Ramos (cell line): ENCODE measurements around the gene SNX1.
"Not testable (repeated sequence)": the region's sequence is repeated elsewhere in the genome, so short reads cannot be mapped to it uniquely, and the experiment has no call there.

Experiments
- in situ Hi-C: fragments of 300-500 bp; cut with MboI; formaldehyde crosslinking; loops from one replicate; pipeline ENCODE4 v1.14.3; 2022; ENCODE audit warnings: low sequenced_read_pairs; ENCODE audit not compliant: unreplicated experiment

The SNX1 gene, protein sequence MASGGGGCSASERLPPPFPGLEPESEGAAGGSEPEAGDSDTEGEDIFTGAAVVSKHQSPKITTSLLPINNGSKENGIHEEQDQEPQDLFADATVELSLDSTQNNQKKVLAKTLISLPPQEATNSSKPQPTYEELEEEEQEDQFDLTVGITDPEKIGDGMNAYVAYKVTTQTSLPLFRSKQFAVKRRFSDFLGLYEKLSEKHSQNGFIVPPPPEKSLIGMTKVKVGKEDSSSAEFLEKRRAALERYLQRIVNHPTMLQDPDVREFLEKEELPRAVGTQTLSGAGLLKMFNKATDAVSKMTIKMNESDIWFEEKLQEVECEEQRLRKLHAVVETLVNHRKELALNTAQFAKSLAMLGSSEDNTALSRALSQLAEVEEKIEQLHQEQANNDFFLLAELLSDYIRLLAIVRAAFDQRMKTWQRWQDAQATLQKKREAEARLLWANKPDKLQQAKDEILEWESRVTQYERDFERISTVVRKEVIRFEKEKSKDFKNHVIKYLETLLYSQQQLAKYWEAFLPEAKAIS

DNA sequence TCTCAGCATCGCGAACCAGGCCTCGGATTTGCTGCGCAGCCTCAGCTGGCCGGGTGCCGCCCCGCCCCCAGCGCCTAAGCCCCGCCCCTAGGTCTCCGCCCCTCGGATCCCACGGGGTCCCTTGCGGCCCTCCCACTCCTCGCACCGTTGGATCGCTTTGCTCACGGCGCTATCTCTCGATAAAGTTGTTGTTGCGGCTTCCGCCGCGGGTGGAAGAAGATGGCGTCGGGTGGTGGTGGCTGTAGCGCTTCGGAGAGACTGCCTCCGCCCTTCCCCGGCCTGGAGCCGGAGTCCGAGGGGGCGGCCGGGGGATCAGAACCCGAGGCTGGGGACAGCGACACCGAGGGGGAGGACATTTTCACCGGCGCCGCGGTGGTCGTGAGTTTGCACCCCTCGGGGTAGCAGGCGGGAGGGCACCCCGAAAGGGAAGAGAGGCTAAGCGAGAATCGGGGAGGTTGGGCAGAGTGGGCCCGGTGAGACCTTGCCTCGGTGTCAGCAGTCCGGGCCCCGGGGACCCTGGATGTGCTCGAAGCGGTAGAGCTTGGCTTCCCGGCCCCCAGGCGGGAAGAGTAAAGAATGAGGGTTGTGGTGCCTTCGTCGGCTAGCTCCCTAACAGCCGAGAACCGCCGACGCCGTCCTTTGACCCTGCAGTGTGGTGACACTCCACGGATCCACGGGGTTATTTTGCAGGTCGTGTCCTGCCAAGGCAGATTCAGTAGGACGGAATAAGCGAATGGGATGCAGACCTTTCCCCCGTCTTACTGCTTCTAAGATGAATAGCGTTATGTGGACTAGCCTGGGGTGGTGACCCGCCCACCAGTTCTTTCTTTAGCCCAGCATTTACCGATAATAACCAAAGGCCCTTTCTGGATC lies at the start of gene SNX1:
Gene SNX1, plus strand, starts transcription at position 188 of the 873 bp plus-strand sequence. Its CDS starts 32 bp downstream, at position 220.
- in situ Hi-C loops: loop anchor here (5.0 kb wide), 1 partner anchor 56 kb away; the partner anchor contains the start of gene SNX22

DNA sequence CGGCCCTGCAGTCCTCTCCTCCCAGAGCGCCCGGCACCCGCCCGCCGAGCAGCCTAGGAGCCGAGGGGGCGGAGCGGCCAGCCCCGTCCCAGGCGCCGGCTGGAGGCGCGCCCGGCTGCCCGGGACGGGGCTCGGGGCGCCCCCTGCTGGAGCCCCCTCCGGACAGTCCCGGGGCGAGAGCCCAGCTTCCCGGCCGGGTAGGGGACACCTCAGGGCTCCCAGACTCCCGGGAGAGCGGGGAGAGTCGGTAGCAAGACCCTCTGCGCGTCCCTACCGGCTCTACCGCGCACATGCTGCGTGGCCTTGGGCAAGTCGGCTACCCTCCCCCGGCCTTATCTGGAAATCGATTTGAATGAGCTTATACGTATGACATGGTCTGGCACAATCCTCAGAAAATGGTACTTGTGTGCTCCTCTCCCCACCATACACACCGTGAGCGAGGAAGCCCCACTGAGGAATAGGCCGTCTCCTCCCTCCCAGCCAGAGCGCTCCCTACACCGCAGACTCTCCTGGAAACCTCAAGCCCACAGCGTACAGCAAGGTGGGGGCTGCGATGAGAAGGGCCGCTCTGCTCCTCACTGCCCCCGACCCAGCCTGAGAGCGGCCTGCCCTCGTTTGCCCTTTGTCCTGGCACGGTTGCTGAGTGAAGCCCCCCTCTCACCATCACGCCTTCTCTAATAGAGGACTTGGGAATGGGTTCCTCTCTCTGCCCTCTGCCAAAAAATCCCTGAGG lies 49.2 kb upstream of the SNX1 start, which contains the start of gene DAPK2:
Gene DAPK2, minus strand, starts transcription at position 65 of the 733 bp plus-strand sequence. CDS start 6,224 bp downstream, outside the sequence.
- in situ Hi-C loops: no loop called here

DNA sequence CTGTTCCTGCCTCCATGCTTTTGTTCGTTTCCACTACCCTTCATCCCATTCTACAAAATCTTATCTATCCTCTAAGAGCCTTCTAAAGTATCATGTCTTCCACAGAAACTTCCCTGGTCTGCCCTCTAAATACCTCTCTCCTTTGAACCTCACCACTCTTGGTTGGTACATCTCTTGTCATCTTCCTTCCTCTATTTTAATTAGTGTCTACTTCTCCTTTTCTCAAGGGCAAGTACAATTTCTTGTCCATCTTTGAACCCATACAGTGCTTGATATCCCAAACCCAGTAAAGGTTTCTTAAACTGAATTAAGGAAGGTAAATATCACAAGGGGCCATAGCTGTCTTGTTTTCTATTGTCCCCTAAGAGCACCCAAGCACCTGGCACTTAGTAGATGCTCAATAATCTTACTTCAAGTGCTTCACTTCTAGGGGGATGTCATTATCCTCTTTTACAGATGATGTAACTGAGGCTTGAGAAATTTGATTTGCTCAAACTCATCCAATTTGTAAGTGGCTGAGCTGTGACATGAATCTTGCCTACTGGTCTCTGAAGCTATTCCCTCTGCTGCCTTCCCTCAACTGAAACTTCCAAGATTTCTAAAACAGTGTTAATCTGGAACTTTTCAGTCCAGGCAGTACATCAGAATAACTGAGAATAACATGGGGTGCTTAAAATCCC lies 46.9 kb upstream of the SNX1 start:
- in situ Hi-C loops: no loop called here

DNA sequence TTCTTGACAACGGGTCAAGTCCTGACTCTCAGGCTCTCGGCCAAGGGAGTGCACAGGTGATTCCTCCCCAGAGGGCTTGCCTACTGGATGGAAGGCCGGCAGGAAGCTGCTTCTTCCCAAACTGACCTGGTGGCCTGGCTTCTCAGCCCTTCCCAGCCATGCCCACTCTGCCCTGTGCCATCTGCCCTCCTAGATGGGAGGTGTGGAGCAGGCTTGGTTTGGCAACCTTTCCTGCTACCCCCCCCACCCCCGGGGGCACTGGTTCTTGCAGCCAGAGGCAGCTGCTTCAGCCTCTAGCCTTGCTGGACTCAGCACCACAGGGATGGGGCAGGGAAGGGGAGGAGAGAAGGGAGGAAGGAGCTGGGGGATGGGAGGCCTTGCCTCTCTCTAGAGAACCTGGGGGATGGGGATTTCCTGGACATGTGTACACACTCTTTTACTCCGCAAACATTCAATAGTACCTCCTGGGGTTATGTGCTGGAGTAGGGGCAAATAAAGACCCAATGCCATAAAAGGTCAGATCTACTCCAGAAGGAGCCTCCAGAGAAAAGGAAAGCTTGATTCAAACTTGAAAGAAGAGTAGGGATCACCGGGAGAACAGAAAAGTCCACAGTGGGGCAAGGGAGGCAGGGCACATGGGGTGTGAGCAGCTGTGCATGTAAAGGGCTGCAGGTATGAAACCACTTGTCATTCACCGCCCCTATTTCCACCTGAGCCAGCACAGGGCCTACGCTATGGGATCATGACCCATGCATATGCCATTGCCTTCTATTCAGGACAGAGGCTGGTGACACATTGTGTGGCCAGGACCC lies 45.3 kb upstream of the SNX1 start:
- in situ Hi-C loops: no loop called here

DNA sequence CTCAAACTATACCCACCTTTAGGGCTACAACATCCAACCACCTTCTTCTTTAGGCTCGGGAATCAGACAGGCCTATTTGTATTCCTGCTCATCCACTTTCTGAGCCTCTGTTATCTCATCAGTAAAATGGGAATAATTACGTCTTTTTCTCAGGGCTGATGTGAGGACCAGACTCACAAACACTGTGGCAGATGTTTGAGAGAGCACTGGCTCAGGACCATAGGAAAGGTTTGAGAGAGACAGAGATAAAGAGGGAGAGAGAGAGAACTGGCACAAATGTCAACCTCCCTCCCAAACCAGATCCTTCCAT lies 44.7 kb upstream of the SNX1 start:
- in situ Hi-C loops: no loop called here

DNA sequence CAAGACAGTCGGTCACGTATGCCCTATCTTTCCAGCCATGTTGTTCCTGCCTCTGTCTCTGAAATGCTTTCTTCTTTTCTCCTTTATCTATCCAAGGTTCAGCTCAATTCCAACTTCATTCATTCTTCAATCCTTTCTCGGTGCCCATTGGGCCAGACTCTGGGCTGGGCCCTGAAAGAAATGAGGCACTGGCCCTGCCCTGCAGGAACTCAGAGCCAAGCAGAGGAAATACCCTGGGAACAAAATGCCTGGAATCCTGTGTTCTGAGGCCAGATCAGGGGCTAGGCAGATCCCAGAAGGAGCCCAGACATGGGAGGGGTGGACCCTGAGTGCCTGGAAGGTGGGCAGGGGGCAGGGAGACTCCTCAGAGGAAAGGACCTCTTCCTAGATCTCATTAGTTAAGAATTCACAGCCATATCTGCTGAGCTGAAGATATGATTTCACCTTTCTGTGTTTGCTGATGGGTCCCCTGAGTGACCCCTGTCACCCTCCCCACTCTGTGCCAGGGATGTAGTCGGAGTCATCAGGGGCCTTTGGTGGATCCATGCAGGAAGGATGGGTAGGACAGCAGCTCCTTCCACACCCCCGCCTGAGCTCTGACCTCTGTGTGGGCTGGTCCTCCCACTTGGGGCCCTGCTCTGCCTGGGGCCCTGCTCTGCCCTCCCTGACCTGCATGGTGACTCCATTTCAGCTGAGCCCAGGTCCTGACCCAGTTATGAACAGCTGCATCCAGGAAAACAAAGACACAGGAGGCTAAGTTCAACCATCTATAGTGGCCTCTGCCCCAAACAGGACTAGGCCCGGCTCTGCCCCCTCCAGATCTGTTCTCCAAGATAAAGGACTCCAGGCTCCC lies 44.1 kb upstream of the SNX1 start:
- in situ Hi-C loops: no loop called here

DNA sequence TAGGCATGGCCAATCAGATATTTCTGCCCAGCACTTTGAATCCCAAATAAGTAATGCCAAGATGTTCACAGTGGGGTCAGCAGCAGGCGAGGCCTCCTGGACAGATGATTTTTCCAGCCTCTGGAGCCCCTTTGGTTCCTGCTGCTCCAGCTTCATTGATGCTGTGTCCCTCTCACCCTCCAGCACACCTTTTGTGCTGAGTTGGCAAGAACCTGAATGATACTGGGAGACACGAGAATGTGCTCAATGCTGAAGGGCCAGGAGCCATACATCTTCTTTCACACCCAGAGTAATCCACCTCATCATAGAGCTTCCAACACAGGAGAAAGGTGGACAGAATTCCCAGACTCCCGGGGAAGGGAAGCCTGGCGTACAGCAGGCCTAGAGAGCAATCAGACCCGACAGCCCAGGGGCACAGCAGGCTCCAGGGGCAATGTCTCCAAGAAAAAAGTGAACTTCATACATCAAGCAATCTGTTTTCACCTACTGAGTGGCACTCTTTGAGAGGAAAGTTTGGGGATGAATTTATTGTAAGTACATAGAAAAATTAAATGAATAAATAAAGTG lies 42.8 kb upstream of the SNX1 start:
- in situ Hi-C loops: no loop called here

DNA sequence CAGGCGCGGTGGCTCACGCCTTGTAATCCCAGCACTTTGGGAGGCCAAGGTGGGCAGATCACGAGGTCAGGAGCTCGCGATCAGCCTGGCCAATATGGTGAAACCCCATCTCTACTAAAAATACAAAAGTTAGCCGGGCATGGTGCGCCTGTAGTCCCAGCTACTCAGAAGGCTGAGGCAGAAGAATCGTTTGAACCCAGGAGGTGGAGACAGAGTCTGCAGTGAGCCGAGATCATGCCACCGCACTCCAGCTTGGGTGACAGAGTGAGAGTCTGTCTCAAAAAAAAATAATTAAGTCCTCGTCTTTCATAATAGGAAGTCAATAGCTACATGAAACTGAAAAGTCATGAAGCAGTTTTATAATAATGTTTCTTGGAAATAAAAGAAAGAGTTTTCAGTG lies 42.1 kb upstream of the SNX1 start:
- in situ Hi-C loops: not testable (repeated sequence)

DNA sequence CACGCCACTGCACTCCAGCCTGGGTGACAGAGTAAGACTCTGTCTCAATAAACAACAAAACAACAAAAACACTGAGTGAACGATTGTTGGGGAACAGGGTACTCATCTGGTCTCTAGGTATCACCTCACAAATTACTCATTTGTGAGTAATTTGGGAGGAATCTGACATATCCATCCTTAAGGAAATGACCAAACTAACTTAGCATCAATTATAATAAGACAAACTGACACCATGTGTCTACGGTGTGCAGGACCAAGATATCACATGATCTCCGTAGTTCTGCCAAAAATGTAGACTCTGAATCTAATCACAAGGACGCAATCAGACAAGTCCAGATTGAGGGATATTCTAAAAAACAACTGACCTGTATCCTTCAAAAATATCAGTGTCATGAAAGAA lies 37.5 kb upstream of the SNX1 start:
- in situ Hi-C loops: no loop called here

DNA sequence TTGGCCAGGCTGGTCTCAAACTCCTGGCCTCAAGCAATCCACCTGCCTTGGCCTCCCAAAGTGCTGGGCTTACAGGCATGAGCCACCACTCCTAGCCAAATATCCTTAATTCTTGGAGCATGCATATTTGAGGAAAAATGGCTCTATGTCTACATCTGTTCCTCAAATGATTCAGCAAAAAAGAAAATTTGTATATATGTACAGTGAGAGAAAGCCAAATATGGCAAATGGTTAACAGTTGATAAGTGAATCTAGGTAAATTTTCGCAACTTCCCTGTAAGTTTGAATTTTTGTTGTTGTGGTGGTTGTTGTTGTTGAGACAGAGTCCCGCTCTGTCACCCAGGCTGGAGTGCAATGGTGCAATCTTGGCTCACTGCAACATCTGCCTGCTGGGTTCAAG lies 36.7 kb upstream of the SNX1 start:
- in situ Hi-C loops: not testable (repeated sequence)

DNA sequence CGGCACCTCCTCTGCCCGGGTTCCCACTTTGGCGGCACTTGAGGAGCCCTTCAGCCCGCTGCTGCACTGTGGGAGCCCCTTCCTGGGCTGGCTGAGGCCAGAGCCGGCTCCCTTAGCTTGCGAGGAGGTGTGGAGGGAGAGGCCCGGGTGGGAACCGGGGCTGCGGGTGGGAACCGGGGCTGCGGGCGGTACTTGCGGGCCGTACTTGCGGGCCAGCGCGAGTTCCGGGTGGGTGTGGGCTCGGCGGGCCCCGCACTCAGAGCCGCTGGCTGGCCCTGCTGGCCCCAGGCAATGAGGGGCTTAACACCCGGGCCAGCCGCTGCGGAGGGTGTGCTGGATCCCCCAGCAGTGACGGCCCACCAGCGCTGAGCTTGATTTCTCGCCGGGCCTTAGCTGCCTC lies 35.1 kb upstream of the SNX1 start:
- in situ Hi-C loops: loop anchor here (10.0 kb wide), 1 partner anchor 456 kb away; no protein-coding TSS in a partner anchor

DNA sequence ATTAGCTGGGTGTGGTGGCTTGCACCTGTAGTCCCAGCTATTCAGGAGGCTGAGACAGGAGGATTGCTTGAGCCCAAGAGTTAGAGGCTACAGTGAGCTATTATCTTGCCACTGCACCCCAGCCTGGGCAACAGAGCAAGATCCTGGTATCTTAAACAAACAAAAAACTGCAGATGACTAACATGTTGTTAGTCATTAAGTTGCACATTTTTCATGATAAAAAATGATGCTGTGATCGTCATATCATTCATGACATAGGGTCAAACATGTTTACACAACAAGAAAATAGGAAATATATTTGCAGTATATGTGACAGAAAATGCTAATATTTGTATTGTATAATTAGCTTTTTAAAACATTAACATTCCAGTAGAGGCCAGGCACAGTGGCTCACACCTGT lies 29.3 kb upstream of the SNX1 start:
- in situ Hi-C loops: loop anchor here (10.0 kb wide), 1 partner anchor 462 kb away; no protein-coding TSS in a partner anchor

DNA sequence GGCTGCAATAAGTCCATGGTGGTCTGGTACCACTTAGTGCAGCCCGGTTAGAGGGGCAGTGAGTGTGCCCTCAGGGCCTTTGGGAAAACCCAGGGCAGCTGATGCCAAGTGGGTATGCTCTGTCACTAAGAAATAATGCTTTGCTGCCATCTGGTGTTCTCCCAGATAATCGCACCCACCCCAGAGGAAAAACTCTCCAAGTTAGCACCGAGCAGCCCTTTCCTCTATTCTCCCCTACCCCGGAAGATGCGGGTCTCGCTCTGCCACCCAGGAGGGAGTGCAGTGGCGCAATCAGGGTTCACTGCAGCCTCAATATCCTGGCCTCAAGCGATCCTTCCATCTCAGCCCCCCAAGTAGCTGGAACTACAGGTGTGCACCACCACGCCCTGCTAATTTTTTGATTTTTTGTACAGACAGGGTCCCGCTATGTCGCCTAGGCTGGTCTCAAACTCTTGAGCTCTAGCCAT lies 28.2 kb upstream of the SNX1 start:
- in situ Hi-C loops: loop anchor here (10.0 kb wide), 1 partner anchor 463 kb away; no protein-coding TSS in a partner anchor

DNA sequence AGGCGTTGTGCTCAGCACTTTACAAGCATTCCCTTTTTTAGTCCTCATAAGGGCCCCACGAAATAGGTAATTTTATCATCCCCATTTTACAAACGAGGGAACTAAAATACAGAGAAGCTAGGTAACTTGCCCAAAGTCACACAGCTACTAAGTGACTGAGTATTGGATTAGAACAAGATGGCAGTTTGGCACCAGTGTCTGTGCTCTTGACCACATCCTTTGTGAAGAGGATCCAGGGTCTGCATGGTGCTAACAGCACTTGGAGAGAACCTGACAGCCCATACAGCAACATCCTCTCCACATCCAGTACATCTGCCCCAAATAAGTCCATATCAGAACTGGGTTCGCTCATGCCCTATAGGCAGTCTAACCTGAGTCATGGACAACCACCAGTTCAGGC lies 27.6 kb upstream of the SNX1 start:
- in situ Hi-C loops: loop anchor here (10.0 kb wide), 1 partner anchor 463 kb away; no protein-coding TSS in a partner anchor

DNA sequence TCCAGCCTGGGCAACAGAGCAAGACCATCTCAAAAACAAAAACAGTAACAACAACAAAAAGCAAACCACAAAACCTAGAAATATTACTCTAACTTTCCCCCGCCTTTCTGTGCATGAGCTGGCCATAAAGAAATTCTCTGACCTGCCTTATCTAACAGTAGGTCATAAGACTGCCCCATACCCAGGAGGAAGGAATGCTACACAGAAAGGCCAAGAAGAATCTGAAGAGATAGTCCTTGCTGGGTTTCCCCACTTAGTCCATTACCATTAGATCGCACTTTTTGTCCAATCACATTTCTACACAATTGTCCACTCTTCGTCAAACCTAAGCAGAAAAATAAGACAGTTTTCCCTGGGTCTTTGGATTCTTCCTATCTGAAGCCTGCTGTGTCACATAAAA lies 25.7 kb upstream of the SNX1 start:
- in situ Hi-C loops: loop anchor here (10.0 kb wide), 1 partner anchor 605 kb away; no protein-coding TSS in a partner anchor

DNA sequence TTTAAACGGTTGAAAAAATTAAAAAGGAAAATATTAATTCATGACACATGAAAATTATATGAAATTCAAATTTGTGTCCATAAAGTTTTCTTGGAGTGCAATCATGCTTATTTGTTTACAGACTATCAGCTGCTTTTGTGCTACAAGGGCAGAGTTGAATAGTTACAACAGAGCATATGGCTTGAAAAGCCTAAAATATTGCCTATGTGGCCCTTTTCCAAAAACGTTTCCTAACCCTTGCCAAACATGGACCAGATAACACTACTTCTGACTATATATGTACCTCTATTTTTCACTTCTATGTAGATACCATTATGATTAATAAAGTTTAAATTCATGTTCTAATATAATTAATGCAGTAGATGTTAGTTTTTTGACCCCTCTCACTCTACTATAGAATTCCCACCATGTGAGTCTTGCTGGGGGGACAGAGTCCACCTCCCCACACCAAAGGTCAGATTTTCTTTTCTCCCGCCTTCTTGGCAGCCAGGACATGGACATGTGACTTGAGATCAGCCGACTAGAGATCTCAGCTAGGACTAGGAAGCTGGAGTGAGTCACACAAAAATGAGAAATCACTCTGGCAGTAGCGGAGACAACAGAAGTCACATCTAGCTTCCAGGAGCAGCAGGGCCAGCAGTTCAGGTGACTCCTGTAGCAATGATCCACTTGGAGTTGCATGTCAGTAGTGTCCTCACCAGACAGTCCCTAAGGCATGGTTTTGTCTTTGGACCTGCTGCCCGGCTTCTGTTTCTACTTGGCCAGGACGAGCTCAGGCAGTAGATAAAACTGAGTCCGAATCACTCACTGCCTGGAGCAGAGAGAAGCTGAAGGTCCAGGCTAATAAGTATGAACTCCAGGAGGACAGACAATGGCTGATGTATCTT lies 24.6 kb upstream of the SNX1 start:
- in situ Hi-C loops: loop anchor here (10.0 kb wide), 1 partner anchor 606 kb away; no protein-coding TSS in a partner anchor
